ENCODE data around the gene PDE2A.

The PDE2A gene

DNA sequence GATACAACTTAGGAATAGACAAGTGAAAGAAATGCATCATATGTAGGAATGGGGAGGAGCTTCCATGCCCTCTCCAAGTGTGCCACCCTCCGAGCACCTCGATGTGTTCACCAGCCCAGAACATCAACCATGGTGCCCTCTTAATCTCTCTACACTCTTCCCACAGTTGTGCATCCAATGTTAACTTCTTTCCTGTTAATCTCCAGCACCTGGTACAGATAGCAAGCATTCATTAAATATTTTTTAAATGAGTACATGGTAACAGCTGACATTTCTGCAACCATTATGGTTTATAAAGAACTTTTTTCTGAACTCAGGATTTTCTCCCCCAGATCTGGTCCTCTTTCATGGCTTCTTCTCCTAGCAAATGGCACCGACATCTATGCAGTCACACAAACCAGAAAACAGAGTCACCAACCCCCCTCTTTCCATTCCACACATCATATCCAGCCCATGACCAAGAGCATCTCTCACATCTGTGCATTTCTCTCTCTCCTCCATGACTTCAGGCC, 121.8 kb downstream of the PDE2A start:
- no peak for DNase-seq (ENCODE audit: low read depth in 2 of 2, low spot score in 1 of 2)

DNA sequence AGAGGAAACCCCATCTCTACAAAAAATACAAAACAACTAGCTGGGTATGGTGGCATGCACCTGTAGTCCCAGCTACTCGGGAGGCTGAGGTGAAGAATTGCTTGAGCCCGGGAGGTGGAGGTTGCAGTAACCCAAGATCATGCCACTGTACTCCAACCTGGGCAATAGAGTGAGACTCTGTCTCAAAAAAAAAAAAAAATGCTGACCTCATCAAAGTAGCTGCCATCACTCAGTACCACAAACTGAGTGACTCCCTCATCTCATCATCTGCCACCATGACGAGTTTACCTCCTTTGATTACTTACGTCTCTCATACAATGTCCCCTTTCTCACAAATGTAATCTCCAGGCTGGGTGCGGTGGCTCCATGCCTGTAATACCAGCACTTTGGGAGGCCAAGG, 122.7 kb downstream of the PDE2A start:
- no peak for DNase-seq (ENCODE audit: low read depth in 2 of 2, low spot score in 1 of 2)

DNA sequence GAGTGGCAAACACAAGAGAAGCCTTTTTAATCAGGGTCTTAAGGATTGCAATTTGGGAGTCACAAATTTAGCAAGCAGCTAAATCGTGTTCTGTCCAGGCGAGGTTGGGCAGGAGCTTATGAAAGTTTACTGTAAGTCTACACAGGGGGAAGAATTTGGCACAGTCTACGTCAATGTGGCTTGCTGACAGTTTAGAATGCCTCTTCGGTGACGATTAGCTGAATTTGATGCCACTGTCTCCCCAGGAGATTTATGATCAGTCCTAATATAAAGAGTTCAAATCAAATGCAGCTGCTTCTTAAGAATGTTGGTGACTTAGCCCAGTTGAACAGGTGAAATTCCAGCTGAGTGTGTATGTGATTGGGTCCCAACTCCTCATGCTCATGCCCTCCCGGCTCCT, 125.8 kb downstream of the PDE2A start:
- no peak for DNase-seq (ENCODE audit: low read depth in 2 of 2, low spot score in 1 of 2)

DNA sequence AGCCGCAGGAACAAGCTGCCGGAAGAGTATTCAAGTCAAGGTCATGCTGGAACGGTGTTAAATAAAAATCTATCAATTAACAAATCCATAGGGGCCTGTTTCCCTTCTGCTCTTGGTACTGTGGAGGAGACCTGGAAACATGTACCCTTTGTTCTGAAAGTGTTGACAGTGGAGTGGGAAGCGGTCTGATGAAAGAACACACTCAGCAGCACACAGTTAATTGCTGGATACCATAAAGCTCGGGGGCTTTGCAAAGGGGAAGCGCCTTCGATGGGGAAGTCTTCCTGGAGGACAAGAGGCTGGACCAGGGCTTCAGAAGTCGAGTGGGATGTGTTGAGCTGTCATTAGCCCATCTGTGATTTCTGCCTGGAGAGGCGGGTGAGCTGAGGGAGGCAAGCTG, 127.4 kb downstream of the PDE2A start:
- DNase-seq (ENCODE audit: low read depth in 2 of 2, low spot score in 1 of 2) = no peak

DNA sequence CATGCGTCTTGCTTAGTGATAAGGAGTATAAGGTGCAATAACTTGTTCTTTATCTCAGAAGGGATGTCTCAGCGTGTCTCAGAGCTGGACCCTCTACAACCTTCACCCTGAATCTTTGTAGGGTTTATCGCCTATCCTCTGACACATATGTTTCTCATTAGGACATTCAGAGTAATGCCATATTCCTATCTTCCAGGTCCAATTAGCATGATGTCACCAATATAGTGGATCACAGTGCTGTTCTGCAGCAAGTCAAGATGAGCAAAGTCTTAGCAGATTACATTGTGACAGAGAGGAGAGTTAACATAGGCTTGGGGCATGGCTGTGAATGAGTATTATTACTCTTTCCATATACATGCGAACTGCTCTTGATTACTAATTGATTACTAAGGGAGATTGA, 129.6 kb downstream of the PDE2A start:
- DNase-seq (ENCODE audit: low read depth in 2 of 2, low spot score in 1 of 2) = no peak

DNA sequence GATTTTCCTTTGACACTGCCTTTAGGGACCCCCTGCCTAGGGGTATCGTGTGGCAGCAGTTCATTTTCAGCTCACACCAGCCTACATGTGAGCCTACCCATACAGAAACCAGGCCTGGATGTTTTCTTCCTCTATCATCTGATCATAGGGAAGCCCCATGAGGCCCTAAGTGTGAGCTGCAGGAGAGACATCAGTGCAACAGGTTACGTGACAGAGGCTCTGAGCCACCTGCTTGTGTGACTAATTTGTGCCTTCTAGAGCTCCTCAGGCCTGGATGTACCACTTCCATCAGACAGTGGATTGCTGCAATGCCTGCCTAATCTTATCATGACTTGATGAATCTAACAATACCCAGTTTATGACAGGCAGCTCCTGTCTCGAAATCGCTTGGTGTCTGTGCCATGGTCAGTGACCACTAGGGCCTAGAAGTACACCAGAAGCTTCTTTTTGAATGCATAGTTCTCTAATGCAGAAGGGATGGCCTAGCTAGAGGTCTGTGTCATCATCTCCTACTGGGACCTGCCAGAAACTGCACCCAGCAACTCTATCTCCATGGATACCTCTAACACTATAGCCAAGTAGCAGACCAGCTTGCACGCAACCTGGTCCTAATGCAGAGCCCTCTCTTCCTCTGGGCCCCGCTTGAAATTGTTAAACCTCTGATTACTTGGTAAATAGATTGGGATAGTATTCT, 130.2 kb downstream of the PDE2A start:
- DNase-seq (ENCODE audit: low read depth in 2 of 2, low spot score in 1 of 2) = no peak

DNA sequence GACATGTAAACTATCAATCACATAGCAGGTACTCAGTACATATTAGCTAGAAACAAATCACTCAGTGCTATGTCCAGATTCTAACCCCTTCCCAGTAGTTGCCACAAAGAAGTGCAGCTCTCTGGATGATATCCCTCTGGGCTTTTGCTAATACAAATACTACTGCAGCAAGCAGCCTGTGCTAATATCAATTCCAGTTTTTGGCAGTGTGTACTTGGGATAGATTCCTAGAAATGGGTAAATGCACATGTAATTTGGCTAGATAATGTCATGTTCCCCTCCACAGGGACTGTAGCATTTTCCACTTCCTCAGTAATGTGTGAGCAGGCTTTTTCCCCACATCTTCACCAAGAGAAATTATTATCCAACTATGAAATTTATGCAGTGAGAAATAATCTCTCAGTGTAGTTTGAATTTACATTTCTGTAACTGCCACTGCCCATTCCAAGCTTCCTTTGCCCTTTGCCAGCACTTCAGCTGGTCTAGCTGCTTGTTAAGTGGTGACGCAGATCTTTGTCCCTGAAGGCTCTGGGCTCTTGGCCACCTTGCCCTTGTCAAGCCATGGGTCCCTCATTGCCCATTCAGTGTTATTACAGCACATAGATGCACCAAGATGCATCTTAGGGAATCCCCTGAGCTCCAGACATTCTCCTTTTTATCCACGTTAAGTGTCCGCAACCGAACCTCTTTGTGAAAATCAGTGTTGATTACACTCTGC, 132.8 kb downstream of the PDE2A start:
- DNase-seq (ENCODE audit: low read depth in 2 of 2, low spot score in 1 of 2) = no peak

DNA sequence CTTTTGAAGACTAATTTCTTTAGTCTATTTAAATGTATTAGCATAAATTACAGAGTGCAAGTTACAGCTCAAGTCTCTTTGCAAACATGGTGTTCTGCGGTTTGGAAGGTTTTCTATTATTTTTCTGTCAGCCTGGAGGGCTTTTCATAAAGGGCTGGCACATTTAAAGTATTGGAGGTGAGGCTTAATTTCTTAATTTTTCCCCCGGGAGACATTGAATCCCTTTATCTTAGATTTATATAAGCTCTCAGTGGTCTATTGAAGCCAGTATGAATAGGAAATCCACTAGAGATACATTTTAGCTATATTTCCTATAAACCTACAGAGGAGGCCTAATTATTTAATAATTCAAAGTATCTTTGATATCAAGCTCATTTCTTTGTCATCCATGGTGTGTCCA, 137.2 kb downstream of the PDE2A start:
- no peak for DNase-seq (ENCODE audit: low read depth in 2 of 2, low spot score in 1 of 2)

DNA sequence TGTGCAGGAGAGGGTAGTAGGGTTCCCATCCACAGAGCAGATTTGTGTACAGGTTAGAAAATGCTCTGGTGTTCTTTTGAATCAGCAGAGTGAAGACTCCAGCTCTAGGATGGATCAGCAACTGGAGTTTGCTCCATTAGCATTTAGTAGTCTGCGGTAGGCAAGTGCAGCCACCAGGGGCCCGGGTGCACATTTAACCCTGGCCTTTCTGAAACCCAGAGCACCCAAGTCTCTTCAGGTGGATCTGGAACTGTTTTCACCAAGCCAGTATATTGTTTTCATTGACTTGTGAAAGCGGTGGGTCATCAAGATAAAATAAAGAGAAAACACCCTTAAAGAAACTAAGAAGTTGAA, 139.1 kb downstream of the PDE2A start:
- DNase-seq (ENCODE audit: low read depth in 2 of 2, low spot score in 1 of 2) = no peak

DNA sequence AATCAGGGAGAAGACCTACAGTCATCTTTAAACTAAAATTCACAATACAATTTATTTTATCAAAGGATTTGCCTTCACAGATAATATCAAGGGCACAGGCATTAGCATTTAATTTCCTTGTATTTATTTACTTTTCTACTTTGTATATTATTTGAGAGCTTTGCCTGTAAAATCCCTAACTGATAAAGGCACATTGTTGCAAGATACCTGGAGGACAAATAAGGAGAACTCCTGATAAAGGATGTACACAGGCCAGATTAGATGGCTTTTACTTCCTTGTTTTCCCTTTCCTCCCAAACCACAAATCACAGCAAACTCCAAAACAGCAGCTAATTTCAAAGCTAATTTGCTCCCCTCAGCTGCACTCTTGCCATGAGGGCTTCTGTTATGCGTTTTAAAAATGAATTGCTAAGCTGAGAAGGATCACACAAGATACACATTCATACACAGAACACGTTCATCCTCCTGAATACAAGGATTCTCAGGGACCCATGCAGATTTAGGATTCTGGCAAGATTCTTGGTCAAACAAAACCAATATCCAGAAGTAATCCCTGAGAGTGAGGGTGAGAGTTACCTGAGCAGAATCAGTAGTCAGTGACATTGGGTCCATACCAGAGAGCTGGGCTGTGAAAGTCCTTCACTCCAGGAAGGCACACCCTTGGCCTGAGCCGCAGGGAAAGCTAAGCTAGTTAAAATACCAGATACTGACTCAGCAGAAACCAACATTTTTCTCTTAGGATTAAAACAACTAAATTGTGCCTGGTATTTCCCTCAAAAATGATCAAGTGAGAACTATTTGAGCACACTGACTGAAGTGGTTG, 139.6 kb downstream of the PDE2A start:
- no peak for DNase-seq (ENCODE audit: low read depth in 2 of 2, low spot score in 1 of 2)

DNA sequence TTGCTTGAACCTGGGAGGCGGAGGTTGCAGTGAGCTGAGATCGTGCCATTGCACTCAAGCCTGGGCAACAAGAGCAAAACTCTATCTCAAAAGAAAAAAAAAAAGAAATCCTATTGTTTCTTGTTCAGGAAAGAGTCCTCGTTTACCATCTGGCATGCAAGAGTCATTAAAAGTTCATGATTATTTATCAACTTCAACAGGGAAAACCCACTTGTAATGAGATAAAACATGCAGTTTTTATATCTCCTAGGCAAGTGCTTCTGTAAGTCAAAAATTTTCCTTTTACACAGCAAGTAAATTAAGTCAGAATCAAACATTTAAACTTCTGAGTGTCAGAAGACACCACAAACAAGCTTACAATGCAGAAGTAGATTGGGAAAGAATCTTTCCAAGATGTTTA, 145.2 kb downstream of the PDE2A start:
- no peak for DNase-seq (ENCODE audit: low read depth in 2 of 2, low spot score in 1 of 2)

DNA sequence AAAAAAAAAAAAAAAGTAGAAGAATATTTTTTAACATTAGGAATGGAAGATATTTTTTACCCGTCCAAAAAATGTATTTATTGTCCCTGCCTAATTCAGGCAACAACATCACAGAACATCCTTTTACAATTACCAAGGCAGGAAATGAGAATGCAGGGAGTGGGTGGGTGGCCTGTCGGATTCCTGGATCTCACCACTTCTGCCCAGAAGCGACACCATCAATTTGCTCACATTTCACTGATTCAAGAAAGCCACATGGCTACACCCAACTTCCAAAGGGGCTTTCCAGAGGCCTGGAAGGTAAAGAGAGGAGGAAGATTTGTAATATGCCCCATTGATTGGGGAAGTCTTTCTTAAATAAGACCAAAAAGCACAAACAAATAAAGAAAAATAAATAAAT, 146.1 kb downstream of the PDE2A start:
- DNase-seq (ENCODE audit: low read depth in 2 of 2, low spot score in 1 of 2) = no peak
